ENCODE data around the gene LTV1. TPM values are rescaled to one million over a fixed set of nuclear protein-coding genes. Genes with fewer than 3 reads are reported as not detected.

The LTV1 gene
- total and polyA plus RNA-seq, 2 of the 4 experiments (the other 2 are of a cell fraction): 11.1 to 19.0 TPM

DNA sequence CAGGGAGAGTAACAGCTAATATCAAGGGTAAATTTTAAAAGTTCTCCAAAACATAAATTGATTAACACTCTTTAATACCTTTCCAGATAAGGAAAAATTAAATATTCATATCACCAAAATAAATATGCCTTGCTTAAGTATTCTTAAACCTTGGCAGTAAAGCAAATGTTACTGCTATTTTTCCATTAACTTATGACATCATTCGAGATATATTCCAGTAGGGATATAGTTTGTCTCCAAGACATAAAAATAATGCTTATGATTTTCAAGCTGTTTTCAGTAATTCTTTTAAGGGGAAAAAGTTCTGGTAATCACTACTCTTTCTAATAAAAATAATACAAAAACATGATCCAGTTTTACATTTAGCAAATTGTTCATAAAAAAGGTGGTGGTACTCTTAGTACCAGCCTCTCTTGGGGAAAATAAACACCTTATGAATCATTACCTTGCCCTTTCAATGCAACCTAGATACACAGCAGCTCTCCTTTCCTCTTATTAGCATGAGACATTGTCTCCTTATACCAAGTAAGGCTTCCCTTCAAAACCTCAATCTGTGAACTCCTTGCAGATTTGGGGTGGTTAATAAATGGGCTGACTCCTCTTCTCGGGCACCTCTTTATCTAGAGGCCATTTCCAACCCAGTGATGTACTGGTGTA, 31.5 kb upstream of the LTV1 start:
- BruUV-seq (replicated peaks): no TSS peak
- dilution Hi-C loops (cut with HindIII; ENCODE audit: low sequenced_read_pairs, unreplicated experiment) (no loop called here), intact Hi-C loops (cut with micrococcal nuclease) (no loop called here), in situ Hi-C loops (cut with MboI; ENCODE audit: low sequenced_read_pairs) (no loop called here)
- Histone ChIP-seq H4K20me1 (ENCODE audit: insufficient read depth, low read length) (no peaks in the 10 kb centered on the region), H3K4me3 (ENCODE audit: insufficient read depth, low read depth, low read length) (no peak overlapping the region), H3K18ac (ENCODE audit: low read depth, low read length) (no peak overlapping the region), H4K5ac (ENCODE audit: low read depth, low read length) (no peak overlapping the region), H2AK9ac (replicated peaks; ENCODE audit: low read depth, low read length, poor library complexity) (no peak overlapping the region), H3K79me1 (ENCODE audit: low read depth in 1 of 2, low read length in 2 of 2) (peaks cover 14 to 15% of the 10 kb centered on the region in 2 experiments), H2BK15ac (ENCODE audit: low read depth, low read length) (no peak overlapping the region; the same call in 2 of the 3 replicates), H3K27ac (ENCODE audit: insufficient read depth, low read length) (no peak overlapping the region), H2BK20ac (ENCODE audit: low read depth, low read length) (no peak overlapping the region), H3K9me3 (ENCODE audit: control insufficient read depth, insufficient read depth, low read length) (no peaks in the 10 kb centered on the region), H3K4me2 (ENCODE audit: low read depth, low read length) (no peak overlapping the region), H3K36me3 (ENCODE audit: control insufficient read depth, insufficient read depth, low read length) (peaks cover 9% of the 10 kb centered on the region), H3K9ac (ENCODE audit: low read depth, low read length) (no peak overlapping the region), H3K4ac (ENCODE audit: low read depth, low read length) (0 out of 2 replicates have a peak overlapping the region, but pooled peaks have one; percentile 22), H2BK5ac (ENCODE audit: low read depth, low read length, poor library complexity, severe bottlenecking) (no peak overlapping the region), H4K8ac (ENCODE audit: low read depth in 2 of 2, low read length in 2 of 2) (no peak overlapping the region), H3K4me1 (ENCODE audit: control insufficient read depth, insufficient read depth, low read length) (peaks cover 1% of the 10 kb centered on the region), H3K56ac (ENCODE audit: extremely low read depth, insufficient read depth, low read length) (no peak overlapping the region), H3K27me3 (ENCODE audit: control insufficient read depth, insufficient read depth, low read length) (no peaks in the 10 kb centered on the region), H3K23ac (ENCODE audit: low read depth, low read length) (no peak overlapping the region), H2BK120ac (ENCODE audit: low read depth, low read length) (no peak overlapping the region), H3K14ac (replicated peaks; ENCODE audit: low read depth, low read length) (no peak overlapping the region), H2AK5ac (ENCODE audit: low read depth, low read length) (0 out of 2 replicates have a peak overlapping the region, but pooled peaks have one; percentile 46), H4K91ac (ENCODE audit: insufficient read depth, low read depth, low read length) (no peak overlapping the region), H3K9me1 (ENCODE audit: insufficient read depth, low read length) (peaks cover 6% of the 10 kb centered on the region; the same call in 1 of the 2 replicates), H2AFZ (replicated peaks; ENCODE audit: low read length, poor library complexity) (no peak overlapping the region)
- ATAC-seq (ENCODE audit: low read depth): no peak
- POLR2A ChIA-PET (ENCODE audit: unreplicated experiment): no interaction called here
- CTCF ChIA-PET: no interaction called here
- DNase-seq: peak; percentile 26
- WGBS, 2 experiments (ENCODE audit: extremely low coverage in 2 of 2, insufficient read length in 1 of 2): no CpG with 5 or more reads among the region's 2 CpGs
- TF ChIP-seq RCOR1 (IDR thresholded peaks at IDR 0.05; ENCODE audit: insufficient replicate concordance, low read length) (no peak), NFE2L2 (IDR thresholded peaks at IDR 0.05; ENCODE audit: low read depth, low read length) (no peak), BHLHE40 (IDR thresholded peaks at IDR 0.05; ENCODE audit: low read depth, low read length) (no peak), MAFK (IDR thresholded peaks at IDR 0.05; ENCODE audit: low read depth, low read length) (no peak)
- TF ChIP-seq, protein P1, sequence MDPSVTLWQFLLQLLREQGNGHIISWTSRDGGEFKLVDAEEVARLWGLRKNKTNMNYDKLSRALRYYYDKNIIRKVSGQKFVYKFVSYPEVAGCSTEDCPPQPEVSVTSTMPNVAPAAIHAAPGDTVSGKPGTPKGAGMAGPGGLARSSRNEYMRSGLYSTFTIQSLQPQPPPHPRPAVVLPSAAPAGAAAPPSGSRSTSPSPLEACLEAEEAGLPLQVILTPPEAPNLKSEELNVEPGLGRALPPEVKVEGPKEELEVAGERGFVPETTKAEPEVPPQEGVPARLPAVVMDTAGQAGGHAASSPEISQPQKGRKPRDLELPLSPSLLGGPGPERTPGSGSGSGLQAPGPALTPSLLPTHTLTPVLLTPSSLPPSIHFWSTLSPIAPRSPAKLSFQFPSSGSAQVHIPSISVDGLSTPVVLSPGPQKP (IDR thresholded peaks at IDR 0.05; ENCODE audit: borderline replicate concordance, low read depth, low read length): no peak

Measured in IMR-90 (cell line).